GM10847 (cell line): ENCODE data around the gene HAVCR1.

Experiments
- POLR2A ChIP-seq: IDR thresholded peaks from 2 replicates; pipeline ENCODE4 v1.6.1; 2011; ENCODE audit not compliant: insufficient read length; ENCODE audit errors: extremely low read depth

The HAVCR1 gene

GRCh38 chr5:157020511-157021222, 38.2 kb downstream of the HAVCR1 start:
- TF ChIP-seq POLR2A, result no peak

- TF ChIP-seq POLR2A, result no peak
Measured at GRCh38 chr5:157020002-157020401, 38.9 kb downstream of the HAVCR1 start.

- no peak for TF ChIP-seq POLR2A
Measured at GRCh38 chr5:157006262-157006661, 52.7 kb downstream of the HAVCR1 start.

- TF ChIP-seq POLR2A, result no peak
Measured at GRCh38 chr5:157004893-157005551, 53.9 kb downstream of the HAVCR1 start.

GRCh38 chr5:156991714-156992113, 67.2 kb downstream of the HAVCR1 start:
- no peak for TF ChIP-seq POLR2A

- no peak for TF ChIP-seq POLR2A
Measured at GRCh38 chr5:156984064-156984463, 74.9 kb downstream of the HAVCR1 start.

DNA sequence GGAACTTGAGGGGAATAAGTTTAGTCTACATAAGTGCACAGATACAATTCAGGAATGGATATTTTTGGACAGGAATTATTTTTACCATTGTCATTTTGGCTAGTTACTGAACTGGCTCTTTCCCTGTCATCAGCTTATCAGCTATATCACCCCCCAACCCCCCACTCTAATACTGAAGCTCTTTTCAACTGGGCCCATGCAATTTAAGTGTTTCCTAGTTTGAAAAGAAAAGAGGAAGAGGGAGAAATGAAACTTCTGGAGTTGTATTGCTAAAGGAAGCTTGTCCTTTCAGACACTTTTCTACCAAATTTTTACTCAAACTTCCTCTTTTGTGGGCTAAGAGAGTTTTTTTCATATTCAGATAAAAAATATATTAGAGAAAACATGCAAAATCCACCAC, 77.4 kb downstream of the HAVCR1 start:
- TF ChIP-seq POLR2A, result no peak
